Lung (tissue), 12 donors: ENCODE data around the gene TMTC2. TPM values are rescaled to one million over a fixed set of nuclear protein-coding genes. Genes with fewer than 3 reads are reported as not detected.

ENCODE experiments used
- ATAC-seq: fragments of 200-7000 bp; cut with Tn5 transposase; one replicate; pipeline ENCODE4 v1.9.1; 2020; ENCODE audit warnings: moderate number of reproducible peaks; ENCODE audit not compliant: insufficient read depth, low FRiP score
- DNase-seq, 3 donors: peaks; one replicate each; pipeline ENCODE4 v3.0.0-alpha.2; 2013 to 2017
- H3K27ac ChIP-seq, 2 donors: one replicate each; pipeline ENCODE4 v1.5.1; 2013; ENCODE audit warnings: mild to moderate bottlenecking in 2 of 2, moderate library complexity in 2 of 2, control low read depth in 1 of 2, inconsistent platforms in 1 of 2, low read depth in 1 of 2, low read length in 1 of 2
- H3K27me3 ChIP-seq, 3 donors: one replicate each; pipeline ENCODE4 v1.5.1; 2013; ENCODE audit warnings: low read length in 2 of 3; ENCODE audit not compliant: control insufficient read depth in 3 of 3, insufficient read depth in 3 of 3
- H3K36me3 ChIP-seq, 4 donors: one replicate each; pipeline ENCODE4 v1.5.1; 2013; ENCODE audit warnings: low read length in 4 of 4, mild to moderate bottlenecking in 1 of 4, moderate library complexity in 1 of 4; ENCODE audit not compliant: control insufficient read depth in 4 of 4, insufficient read depth in 4 of 4
- H3K4me1 ChIP-seq, 5 donors: one replicate each; pipeline ENCODE4 v1.5.1; 2013; ENCODE audit warnings: low read length in 5 of 5, mild to moderate bottlenecking in 2 of 5, moderate library complexity in 1 of 5; ENCODE audit not compliant: control insufficient read depth in 5 of 5, insufficient read depth in 5 of 5
- H3K4me3 ChIP-seq: one replicate; pipeline ENCODE4 v1.5.1; 2013; ENCODE audit warnings: mild to moderate bottlenecking, control low read depth, moderate library complexity
- H3K9ac ChIP-seq, 2 donors: one replicate each; pipeline ENCODE4 v1.5.1; 2013; ENCODE audit warnings: low read length in 2 of 2, control low read depth in 1 of 2; ENCODE audit not compliant: insufficient read depth in 1 of 2
- H3K9me3 ChIP-seq, 4 donors: one replicate each; pipeline ENCODE4 v1.5.1; 2013; ENCODE audit warnings: low read length in 3 of 4, mild to moderate bottlenecking in 1 of 4, moderate library complexity in 1 of 4; ENCODE audit not compliant: control insufficient read depth in 4 of 4, insufficient read depth in 3 of 4
- CTCF ChIP-seq: IDR thresholded peaks from 2 replicates; pipeline ENCODE4 v1.5.1; 2012; ENCODE audit warnings: mild to moderate bottlenecking; ENCODE audit errors: control extremely low read depth, extremely low read depth
- WGBS, 2 donors: extraction: QIAGEN DNeasy Blood & Tissue Kit; methylation state at CpG; one replicate each; pipeline ENCODE4 v1.1.7; 2013; 5-methylcytosine and 5-hydroxymethylcytosine counted together
- polyA plus RNA-seq, 2 donors: library from polyadenylated mRNA; stranded (reverse); fragments of 200-250 nt; gene quantifications; one replicate each; pipeline ENCODE4 v1.2.1, GENCODE V29; 2013
- total RNA-seq, 2 donors: library from RNA; depleted of rRNA in 1 of 2; stranded (reverse); fragments of >200 nt in 1 of 2; gene quantifications; one replicate each; pipeline ENCODE4 v1.2.1, GENCODE V29; 2014 to 2021
- donor health status: control.
- donor health status: control.
- donor health status: Bipolar disorder and iron deficiency.
- donor health status: healthy.
- donor health status: DM: yes; HTN: yes; CAD: no.

The TMTC2 gene
- total and polyA plus RNA-seq, 4 donors: 5.3 to 77.1 (median 14.0) TPM

DNA sequence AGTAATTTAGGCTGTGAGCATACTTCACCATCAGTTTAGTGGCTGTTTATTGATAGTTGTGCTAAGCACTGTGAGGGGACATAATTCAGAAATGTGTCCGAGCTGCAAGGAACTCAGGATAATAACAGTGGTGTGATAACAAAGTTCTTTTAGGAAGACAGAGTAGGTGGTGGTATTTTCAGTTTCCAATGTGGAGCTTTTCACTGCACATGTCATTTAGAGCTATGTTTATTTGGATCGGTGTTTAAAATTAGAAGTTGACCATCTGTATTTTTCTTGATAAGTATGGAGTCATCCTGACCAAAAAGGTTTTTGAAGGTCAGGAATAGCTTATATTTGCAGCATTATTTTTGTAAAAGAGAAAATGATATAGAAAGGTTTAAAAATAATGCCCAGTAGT lies 443.5 kb downstream of the TMTC2 start:
- ATAC-seq: no peak
- Histone ChIP-seq H3K4me3 (no peak overlapping the region), H3K27me3 (no peaks in the 10 kb centered on the region), H3K36me3 (peaks cover 0 to 9% (median 6%) of the 10 kb centered on the region in 4 donors), H3K27ac (no peak overlapping the region), H3K9ac (no peak overlapping the region), H3K9me3 (no peaks in the 10 kb centered on the region), H3K4me1 (peaks cover 0 to 6% (median 4%) of the 10 kb centered on the region in 5 donors)
- 66 to 85% methylated on average over 2 of the region's 2 CpGs for WGBS, 2 donors
- TF ChIP-seq CTCF: no peak
- DNase-seq: peak in 1 of 3 donors; percentile 17

GRCh38 chr12:83132360-83132759 lies 445.7 kb downstream of the TMTC2 start:
- DNase-seq: no peak
- Histone ChIP-seq H3K27me3 (no peaks in the 10 kb centered on the region), H3K36me3 (peaks cover 0 to 10% (median 7%) of the 10 kb centered on the region in 4 donors), H3K9ac (no peak overlapping the region), H3K4me3 (no peak overlapping the region), H3K4me1 (peaks cover 0 to 6% (median 4%) of the 10 kb centered on the region in 5 donors), H3K9me3 (no peaks in the 10 kb centered on the region), H3K27ac (no peak overlapping the region)
- 86 to 93% methylated on average over 2 of the region's 2 CpGs for WGBS, 2 donors
- no peak for ATAC-seq
- TF ChIP-seq CTCF: no peak

DNA sequence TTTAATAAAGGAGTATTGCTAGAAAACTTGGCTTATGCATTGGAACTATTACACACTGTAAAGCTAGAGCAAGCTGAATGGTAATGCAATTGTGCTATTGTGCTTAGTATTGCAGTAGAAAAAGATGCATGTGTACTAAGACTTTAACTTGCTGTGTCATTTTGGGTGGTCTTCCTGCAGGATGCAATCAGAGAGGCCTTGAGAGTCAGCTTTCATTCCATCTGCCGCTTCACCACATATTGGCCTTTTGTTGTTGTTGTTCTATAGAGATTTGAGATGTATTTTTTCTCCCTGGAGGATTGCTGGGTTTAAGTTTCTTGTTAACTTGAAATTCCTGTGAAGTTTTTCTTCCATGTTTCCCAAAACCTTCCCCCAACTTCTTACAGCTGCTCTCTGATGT lies 449.7 kb downstream of the TMTC2 start:
- no peaks in the 10 kb centered on the region for H3K4me1 ChIP-seq
- 89 to 90% methylated on average over 1 of the region's 1 CpG for WGBS, 2 donors
- peaks cover 0 to 10% (median 7%) of the 10 kb centered on the region in 4 donors for H3K36me3 ChIP-seq
- DNase-seq (no peak), ATAC-seq (no peak)
- no peak overlapping the region for H3K9ac ChIP-seq
- no peak overlapping the region for H3K27ac ChIP-seq
- no peak overlapping the region for H3K4me3 ChIP-seq
- H3K9me3 ChIP-seq: peaks cover 0 to 7% (median 3%) of the 10 kb centered on the region in 4 donors
- H3K27me3 ChIP-seq: no peaks in the 10 kb centered on the region
- TF ChIP-seq CTCF: no peak

DNA sequence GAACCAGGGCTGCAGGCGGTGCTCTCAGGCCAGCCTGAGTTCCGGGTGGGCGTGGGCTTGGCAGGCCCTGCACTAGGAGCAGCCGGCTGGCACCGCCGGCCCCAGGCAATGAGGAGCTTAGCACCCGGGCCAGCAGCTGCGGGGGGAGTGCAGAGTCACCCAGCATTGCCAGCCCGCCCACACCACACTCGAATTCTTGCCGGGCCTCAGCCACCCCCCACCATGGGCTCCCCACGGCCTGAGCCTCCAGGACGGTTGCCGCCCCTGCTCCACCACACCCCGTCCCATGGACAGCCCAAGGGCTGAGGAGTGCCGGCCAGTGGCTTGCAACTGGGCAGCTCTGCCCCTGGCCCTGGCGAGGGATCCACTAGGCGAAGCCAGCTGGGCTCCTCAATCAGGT lies 453.4 kb downstream of the TMTC2 start:
- ATAC-seq (no peak), DNase-seq (no peak)
- Histone ChIP-seq H3K9me3 (peaks cover 0 to 7% (median 3%) of the 10 kb centered on the region in 4 donors), H3K27me3 (no peaks in the 10 kb centered on the region), H3K27ac (no peak overlapping the region), H3K4me3 (no peak overlapping the region), H3K4me1 (no peaks in the 10 kb centered on the region), H3K36me3 (peaks cover 0 to 2% (median 0%) of the 10 kb centered on the region in 4 donors), H3K9ac (no peak overlapping the region)
- 97% methylated on average over 16 to 18 of the region's 18 CpGs for WGBS, 2 donors
- no peak for TF ChIP-seq CTCF
